GM12892 (cell line): Measurements from ENCODE around the gene SHISA9.

ENCODE experiments used
- DNase-seq: peaks from one replicate; pipeline ENCODE4 v3.0.0; 2011; ENCODE audit not compliant: insufficient read length
- FAIRE-seq: peaks from 2 replicates; lab custom pipeline; 2011; peaks lifted over from hg19 to GRCh38; lab: Jason Lieb, UNC
- POLR2A ChIP-seq: IDR thresholded peaks from 2 replicates; pipeline ENCODE4 v1.6.1; 2011; ENCODE audit warnings: low read depth, low read length, control low read depth
- POLR2AphosphoS5 ChIP-seq: IDR thresholded peaks from 2 replicates; pipeline ENCODE4 v1.6.1; 2011; ENCODE audit warnings: low read depth, low read length, control low read depth
- TAF1 ChIP-seq: IDR thresholded peaks from 2 replicates; pipeline ENCODE4 v1.6.1; 2011; ENCODE audit warnings: low read depth, mild to moderate bottlenecking, control low read depth, low read length, borderline replicate concordance

SHISA9 gene

GRCh38 chr16:13148294-13148693, 246.9 kb downstream of the SHISA9 start:
- FAIRE-seq (no peak), DNase-seq (no peak)
- TF ChIP-seq POLR2A (no peak), POLR2AphosphoS5 (no peak), TAF1 (no peak)

- TF ChIP-seq TAF1: no peak
- no peak for DNase-seq
Measured at GRCh38 chr16:13148836-13149235, 247.4 kb downstream of the SHISA9 start.

GRCh38 chr16:13150181-13150885, 248.9 kb downstream of the SHISA9 start:
- FAIRE-seq: no peak
- DNase-seq: no peak
- no peak for TF ChIP-seq TAF1
- TF ChIP-seq POLR2AphosphoS5: no peak
- TF ChIP-seq POLR2A: no peak

More at GRCh38 chr16:13148836-13149235, 247.4 kb downstream of the SHISA9 start:
- FAIRE-seq: no peak

GRCh38 chr16:13153696-13154095, 252.3 kb downstream of the SHISA9 start:
- no peak for FAIRE-seq
- TF ChIP-seq POLR2A (no peak), TAF1 (no peak), POLR2AphosphoS5 (no peak)
- DNase-seq: no peak

GRCh38 chr16:13154799-13155198, 253.4 kb downstream of the SHISA9 start:
- DNase-seq: no peak
- TF ChIP-seq TAF1 (no peak), POLR2AphosphoS5 (no peak), POLR2A (no peak)
- no peak for FAIRE-seq

GRCh38 chr16:13155377-13155776, 254.0 kb downstream of the SHISA9 start:
- TF ChIP-seq POLR2AphosphoS5 (no peak), TAF1 (no peak), POLR2A (no peak)
- DNase-seq (no peak), FAIRE-seq (no peak)

GRCh38 chr16:13155780-13156179, 254.4 kb downstream of the SHISA9 start:
- TF ChIP-seq POLR2AphosphoS5: no peak
- TF ChIP-seq POLR2A: no peak
- no peak for TF ChIP-seq TAF1
- FAIRE-seq: no peak
- DNase-seq: no peak

- DNase-seq (no peak), FAIRE-seq (no peak)
- TF ChIP-seq POLR2A (no peak), POLR2AphosphoS5 (no peak), TAF1 (no peak)
Measured at GRCh38 chr16:13157082-13157481, 255.7 kb downstream of the SHISA9 start.

- FAIRE-seq (no peak), DNase-seq (no peak)
- TF ChIP-seq POLR2A: no peak
- TF ChIP-seq POLR2AphosphoS5: no peak
- no peak for TF ChIP-seq TAF1
Measured at GRCh38 chr16:13158427-13158826, 257.0 kb downstream of the SHISA9 start.

GRCh38 chr16:13165024-13165423, 263.6 kb downstream of the SHISA9 start:
- no peak for DNase-seq
- no peak for FAIRE-seq
- no peak for TF ChIP-seq POLR2AphosphoS5
- no peak for TF ChIP-seq POLR2A
- TF ChIP-seq TAF1: no peak

- FAIRE-seq (no peak), DNase-seq (no peak)
- TF ChIP-seq POLR2A: no peak
Measured at GRCh38 chr16:13168091-13168572, 266.7 kb downstream of the SHISA9 start.

- FAIRE-seq (no peak), DNase-seq (no peak)
- TF ChIP-seq TAF1: no peak
- no peak for TF ChIP-seq POLR2AphosphoS5
- no peak for TF ChIP-seq POLR2A
Measured at GRCh38 chr16:13171313-13171712, 269.9 kb downstream of the SHISA9 start.

GRCh38 chr16:13176711-13177110, 275.3 kb downstream of the SHISA9 start:
- FAIRE-seq: no peak
- TF ChIP-seq TAF1 (no peak), POLR2AphosphoS5 (no peak), POLR2A (no peak)

More at GRCh38 chr16:13176711-13177110, 275.3 kb downstream of the SHISA9 start:
- no peak for DNase-seq
